HepG2 (cell line): ENCODE results near the gene MEGF6. TPM values are rescaled to one million over a fixed set of nuclear protein-coding genes. Genes with fewer than 3 reads are reported as not detected.

Experiments used
- CEBPG ChIP-seq: IDR thresholded peaks from 2 replicates; pipeline ENCODE4 v1.6.1; 2016
- DNMT1 ChIP-seq: sonication (generic); formaldehyde crosslinking; IDR thresholded peaks from 2 replicates; pipeline ENCODE4 v1.5.1; 2020; ENCODE audit warnings: mild to moderate bottlenecking, missing genetic modification reagents
- ELK4 ChIP-seq: sonication (generic); formaldehyde crosslinking; IDR thresholded peaks from 2 replicates; pipeline ENCODE4 v1.9.0; 2021; ENCODE audit warnings: missing genetic modification reagents, borderline replicate concordance
- HNF4A ChIP-seq: sonication (generic); formaldehyde crosslinking; IDR thresholded peaks from 2 replicates; pipeline ENCODE4 v1.4.0; 2020; ENCODE audit warnings: missing genetic modification reagents
- IKZF5 ChIP-seq: IDR thresholded peaks from 2 replicates; pipeline ENCODE4 v1.6.1; 2018; ENCODE audit warnings: missing genetic modification reagents, mild to moderate bottlenecking, missing compliant biosample characterization
- IRF2 ChIP-seq: IDR thresholded peaks from 2 replicates; pipeline ENCODE4 v1.6.1; 2018; ENCODE audit warnings: missing genetic modification reagents, missing compliant biosample characterization
- KIAA2018 ChIP-seq: sonication (generic); formaldehyde crosslinking; IDR thresholded peaks from 2 replicates; pipeline ENCODE4 v1.5.0; 2020; ENCODE audit warnings: mild to moderate bottlenecking, missing genetic modification reagents, borderline replicate concordance
- MAF1 ChIP-seq: sonication (generic); formaldehyde crosslinking; IDR thresholded peaks from 2 replicates; pipeline ENCODE4 v1.5.0; 2020; ENCODE audit warnings: missing genetic modification reagents, borderline replicate concordance
- SP5 ChIP-seq: IDR thresholded peaks from 2 replicates; pipeline ENCODE4 v1.6.1; 2016; ENCODE audit warnings: low read depth, borderline replicate concordance
- ZIK1 ChIP-seq: sonication (generic); formaldehyde crosslinking; IDR thresholded peaks from 2 replicates; pipeline ENCODE4 v1.5.0; 2020; ENCODE audit warnings: mild to moderate bottlenecking, low read depth, missing genetic modification reagents, borderline replicate concordance
- ZNF280B ChIP-seq: sonication (generic); formaldehyde crosslinking; IDR thresholded peaks from 2 replicates; pipeline ENCODE4 v1.5.0; 2020; ENCODE audit warnings: missing genetic modification reagents, mild to moderate bottlenecking, borderline replicate concordance
- ZNF414 ChIP-seq: sonication (generic); formaldehyde crosslinking; IDR thresholded peaks from 2 replicates; pipeline ENCODE4 v1.5.0; 2020; ENCODE audit warnings: missing genetic modification reagents
- polyA plus RNA-seq, 8 experiments: library from polyadenylated mRNA; depleted of rRNA in 3 of 8; stranded (reverse) in 7 of 8; unstranded in 1 of 8; fragments of >200 nt; fragmentation: Illumina TruSeq in 4 of 8; extraction: Trizol in 4 of 8; gene quantifications; 2 replicates each; pipeline versions ENCODE4 v1.2.1 to v1.2.3, GENCODE V29; 2011 to 2016; ENCODE audit warnings: low read depth in 4 of 8, missing spikeins in 1 of 8, mixed read lengths in 1 of 8; ENCODE audit not compliant: insufficient read depth in 1 of 8
- total RNA-seq, 5 experiments: library from RNA; depleted of rRNA; stranded (reverse); fragments of >200 nt; fragmentation: Illumina TruSeq; extraction: Trizol; gene quantifications; 2 replicates each; pipeline ENCODE4 v1.2.3, GENCODE V29; 2016; ENCODE audit warnings: low read depth in 1 of 5

The MEGF6 gene
- total and polyA plus RNA-seq, 2 of the 13 experiments (the other 11 are each of a cell fraction or from before 2014, with no cell fraction given): 1.9 TPM

GRCh38 chr1:3624200-3625136 is 13.2 kb upstream of the MEGF6 start, which contains the start of gene TPRG1L (continued):
- TF ChIP-seq KIAA2018 (no peak), ELK4 (CRISPR knock-in tag) (no peak), IKZF5 (CRISPR knock-in tag) (peak; percentile 66; the same call in 1 of the 2 replicates), ZNF280B (CRISPR knock-in tag) (peak; percentile 35; the same call in 1 of the 2 replicates), IRF2 (peak; percentile 65; the same call in 1 of the 2 replicates), HNF4A (CRISPR knock-in tag) (peak; percentile 38; the same call in 1 of the 2 replicates), CEBPG (CRISPR knock-in tag) (0 out of 2 replicates have a peak, but pooled peaks have one; percentile 15), SP5 (peak; percentile 95), ZNF414 (CRISPR knock-in tag) (no peak), ZIK1 (CRISPR knock-in tag) (no peak), MAF1 (CRISPR knock-in tag) (peak; percentile 60; the same call in 1 of the 2 replicates), DNMT1 (CRISPR knock-in tag) (0 out of 2 replicates have a peak, but pooled peaks have one; percentile 43)
